PFSK-1 (cell line): ENCODE measurements around the gene DIPK1C.

ENCODE experiments used
- FOXP2 ChIP-seq: optimal IDR thresholded peaks from 2 replicates; pipeline ENCODE3; 2011; ENCODE audit warnings: borderline replicate concordance, control low read depth, inconsistent platforms; ENCODE audit not compliant: insufficient read depth; ENCODE audit errors: extremely low read length, extremely low read depth
- POLR2AphosphoS5 ChIP-seq: IDR thresholded peaks from 2 replicates; pipeline ENCODE4 v1.6.1; 2012; ENCODE audit warnings: low read depth, mild to moderate bottlenecking, control low read depth, low read length, moderate library complexity
- REST ChIP-seq, 2 experiments: IDR thresholded peaks; 2 replicates each; pipeline versions ENCODE4 v1.6.1 to v1.8.0; 2011 to 2012; ENCODE audit warnings: low read depth in 2 of 2, low read length in 2 of 2, control low read depth in 1 of 2, inconsistent platforms in 1 of 2, mild to moderate bottlenecking in 1 of 2, moderate library complexity in 1 of 2; ENCODE audit not compliant: insufficient read depth in 1 of 2
- SIN3A ChIP-seq: IDR thresholded peaks from 2 replicates; pipeline ENCODE4 v1.6.1; 2012; ENCODE audit warnings: mild to moderate bottlenecking, low read length, moderate library complexity, borderline replicate concordance; ENCODE audit not compliant: insufficient read depth
- TAF1 ChIP-seq: IDR thresholded peaks from 2 replicates; pipeline ENCODE4 v1.6.1; 2012; ENCODE audit warnings: low read length, control low read depth, borderline replicate concordance; ENCODE audit not compliant: insufficient read depth

DIPK1C gene

DNA sequence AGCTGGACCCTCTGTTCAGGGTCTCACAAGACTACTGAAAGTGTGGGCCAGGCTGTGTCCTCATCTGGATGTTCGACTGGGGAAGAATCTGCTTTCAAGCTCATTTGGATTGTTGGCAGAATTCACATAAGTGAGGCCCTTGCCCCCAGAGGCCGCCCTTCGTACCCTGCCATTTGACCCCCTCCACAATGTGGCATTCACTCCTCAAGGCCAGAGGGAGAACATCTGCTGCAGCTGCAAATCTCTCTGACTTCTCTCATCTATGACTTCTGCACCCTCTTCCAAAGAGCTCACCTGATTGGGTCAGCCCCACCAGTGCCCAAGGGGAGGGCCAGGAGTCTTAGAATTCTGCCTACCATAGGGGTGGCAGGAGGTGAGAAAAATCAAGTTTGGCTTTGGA is 35.2 kb upstream of the DIPK1C start:
- TF ChIP-seq FOXP2 (no peak), POLR2AphosphoS5 (no peak), TAF1 (no peak), SIN3A (no peak), REST (IDR thresholded peaks at IDR 0.05; ENCODE audit: insufficient read depth in 1 of 2, low read depth in 2 of 2, low read length in 2 of 2) (no peak)

- TF ChIP-seq POLR2AphosphoS5 (no peak), FOXP2 (no peak), TAF1 (no peak), SIN3A (no peak), REST (IDR thresholded peaks at IDR 0.05; ENCODE audit: insufficient read depth in 1 of 2, low read depth in 2 of 2, low read length in 2 of 2) (no peak)
Observed at GRCh38 chr18:74489676-74490075, 32.6 kb upstream of the DIPK1C start.

- no peak for TF ChIP-seq FOXP2
- TF ChIP-seq SIN3A, result no peak
- no peak for TF ChIP-seq POLR2AphosphoS5
- TF ChIP-seq TAF1, result no peak
- TF ChIP-seq REST (IDR thresholded peaks at IDR 0.05; ENCODE audit: insufficient read depth in 1 of 2, low read depth in 2 of 2, low read length in 2 of 2), result no peak
Observed at GRCh38 chr18:74488864-74489263, 31.8 kb upstream of the DIPK1C start.

DNA sequence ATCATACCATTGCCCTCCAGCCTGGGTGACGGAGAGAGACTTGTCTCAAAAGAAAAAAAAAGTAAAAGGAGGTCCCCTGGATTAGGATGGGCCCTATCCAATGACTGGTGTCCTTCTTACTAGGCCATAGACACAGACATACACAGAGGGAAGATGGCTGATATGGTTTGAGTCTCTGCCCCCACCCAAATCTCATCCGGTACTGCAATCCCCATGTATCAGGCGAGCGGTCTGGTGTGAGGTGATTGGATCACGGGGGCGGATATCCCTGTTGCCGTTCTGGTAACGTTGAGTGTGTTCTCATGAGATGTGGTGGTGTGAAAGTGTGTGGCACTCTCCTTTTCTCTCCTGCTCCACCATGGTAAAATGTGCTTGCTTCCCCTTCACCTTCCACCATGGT is 31.2 kb upstream of the DIPK1C start:
- TF ChIP-seq REST (IDR thresholded peaks at IDR 0.05; ENCODE audit: insufficient read depth in 1 of 2, low read depth in 2 of 2, low read length in 2 of 2) (no peak), FOXP2 (no peak), POLR2AphosphoS5 (no peak)
